ENCODE measurements around the gene CEP57L1.
"Not testable (repeated sequence)": the region's sequence is repeated elsewhere in the genome, so short reads cannot be mapped to it uniquely, and the experiment has no call there.

CEP57L1 gene

GRCh38 chr6:109167562-109167961 lies 72.3 kb downstream of the CEP57L1 start:
- DNase-seq (ENCODE audit: low read depth in 2 of 3, low spot score in 1 of 3), result no peak

- no peak for DNase-seq (ENCODE audit: low read depth in 2 of 3, low spot score in 1 of 3)
Measured at GRCh38 chr6:109170333-109170732, 75.0 kb downstream of the CEP57L1 start.

- DNase-seq (ENCODE audit: low read depth in 2 of 3, low spot score in 1 of 3), result no peak
Measured at GRCh38 chr6:109172101-109172746, 76.9 kb downstream of the CEP57L1 start.

- DNase-seq (ENCODE audit: low read depth in 2 of 3, low spot score in 1 of 3), result no peak
Measured at GRCh38 chr6:109174916-109175315, 79.6 kb downstream of the CEP57L1 start.

GRCh38 chr6:109178921-109179320 lies 83.6 kb downstream of the CEP57L1 start:
- no peak for DNase-seq (ENCODE audit: low read depth in 2 of 3, low spot score in 1 of 3)

GRCh38 chr6:109179507-109179906 lies 84.2 kb downstream of the CEP57L1 start:
- DNase-seq (ENCODE audit: low read depth in 2 of 3, low spot score in 1 of 3), result no peak

- no peak for DNase-seq (ENCODE audit: low read depth in 2 of 3, low spot score in 1 of 3)
Measured at GRCh38 chr6:109182578-109182977, 87.3 kb downstream of the CEP57L1 start.

- no peak for DNase-seq (ENCODE audit: low read depth in 2 of 3, low spot score in 1 of 3)
Measured at GRCh38 chr6:109183109-109183650, 87.9 kb downstream of the CEP57L1 start.

- DNase-seq (ENCODE audit: low read depth in 2 of 3, low spot score in 1 of 3), result no peak
Measured at GRCh38 chr6:109184638-109185037, 89.3 kb downstream of the CEP57L1 start.

- no peak for DNase-seq (ENCODE audit: low read depth in 2 of 3, low spot score in 1 of 3)
Measured at GRCh38 chr6:109186012-109186411, 90.7 kb downstream of the CEP57L1 start.

GRCh38 chr6:109187399-109188114 lies 92.2 kb downstream of the CEP57L1 start:
- peak; percentile 26 to 49 (median 28) for DNase-seq (ENCODE audit: low read depth in 2 of 3, low spot score in 1 of 3)

- DNase-seq (ENCODE audit: low read depth in 2 of 3, low spot score in 1 of 3), result no peak
Measured at GRCh38 chr6:109188115-109188411, 92.8 kb downstream of the CEP57L1 start.

- not testable (repeated sequence) for DNase-seq (ENCODE audit: low read depth in 2 of 3, low spot score in 1 of 3)
Measured at GRCh38 chr6:109191368-109191767, 96.1 kb downstream of the CEP57L1 start.

GRCh38 chr6:109192865-109193264 lies 97.6 kb downstream of the CEP57L1 start:
- DNase-seq (ENCODE audit: low read depth in 2 of 3, low spot score in 1 of 3), result no peak

GRCh38 chr6:109194880-109195279 lies 99.6 kb downstream of the CEP57L1 start:
- DNase-seq (ENCODE audit: low read depth in 2 of 3, low spot score in 1 of 3), result no peak

GRCh38 chr6:109197061-109197460 lies 101.8 kb downstream of the CEP57L1 start:
- no peak for DNase-seq (ENCODE audit: low read depth in 2 of 3, low spot score in 1 of 3)

GRCh38 chr6:109202409-109203264 lies 107.3 kb downstream of the CEP57L1 start:
- peak in 1 of 3 donors; percentile 35 for DNase-seq (ENCODE audit: low read depth in 2 of 3, low spot score in 1 of 3)

GRCh38 chr6:109204511-109204910 lies 109.2 kb downstream of the CEP57L1 start:
- DNase-seq (ENCODE audit: low read depth in 2 of 3, low spot score in 1 of 3), result no peak

- no peak for DNase-seq (ENCODE audit: low read depth in 2 of 3, low spot score in 1 of 3)
Measured at GRCh38 chr6:109212683-109213082, 117.4 kb downstream of the CEP57L1 start.
